Measurements from ENCODE around the gene RANGRF.

The RANGRF gene

GRCh38 chr17:8282345-8282744 is 6.1 kb upstream of the RANGRF start:
- Histone ChIP-seq H3K36me3 (ENCODE audit: control insufficient read depth, insufficient read depth, low read length) (no peaks in the 10 kb centered on the region), H3K4me2 (ENCODE audit: low read length) (no peak overlapping the region), H3K27me3 (ENCODE audit: control insufficient read depth, insufficient read depth, low read length) (no peaks in the 10 kb centered on the region), H3K79me2 (no peaks in the 10 kb centered on the region), H2AFZ (no peak overlapping the region), H3K9ac (no peak overlapping the region), H3K4me3 (ENCODE audit: low read depth, low read length) (no peak overlapping the region), H3K4me1 (no peaks in the 10 kb centered on the region), H3K27ac (no peak overlapping the region), H3K9me3 (ENCODE audit: control insufficient read depth, low read length) (no peaks in the 10 kb centered on the region)
- no peak for TF ChIP-seq CTCF (IDR thresholded peaks at IDR 0.05)

- Histone ChIP-seq H3K4me3 (ENCODE audit: low read depth, low read length) (no peak overlapping the region), H3K4me2 (ENCODE audit: low read length) (no peak overlapping the region), H3K27ac (no peak overlapping the region), H3K9ac (no peak overlapping the region), H3K27me3 (ENCODE audit: control insufficient read depth, insufficient read depth, low read length) (no peaks in the 10 kb centered on the region), H3K36me3 (ENCODE audit: control insufficient read depth, insufficient read depth, low read length) (no peaks in the 10 kb centered on the region), H3K79me2 (no peaks in the 10 kb centered on the region), H3K9me3 (ENCODE audit: control insufficient read depth, low read length) (no peaks in the 10 kb centered on the region), H3K4me1 (peaks cover 4% of the 10 kb centered on the region), H2AFZ (no peak overlapping the region)
- no peak for TF ChIP-seq CTCF (IDR thresholded peaks at IDR 0.05)
Measured at GRCh38 chr17:8283356-8283755, 5.1 kb upstream of the RANGRF start.

DNA sequence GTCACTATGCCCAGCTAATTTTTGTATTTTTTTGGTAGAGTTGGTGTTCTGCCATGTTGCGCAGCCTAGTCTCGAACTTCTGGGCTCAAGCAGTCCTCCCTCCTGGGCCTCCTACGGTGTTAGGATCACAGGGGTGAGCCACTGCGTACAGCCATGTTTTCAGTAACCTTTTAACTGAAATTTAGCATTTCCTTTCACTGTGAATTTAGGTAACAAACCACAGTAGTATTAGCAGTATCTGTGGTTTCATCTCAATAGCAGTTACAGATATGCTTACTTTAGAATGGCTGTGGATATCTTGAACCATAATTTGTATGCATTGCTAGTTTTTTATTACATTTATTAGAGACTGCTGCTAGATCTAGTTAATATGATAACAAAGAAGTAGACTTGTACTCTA is 4.3 kb upstream of the RANGRF start:
- no peak for TF ChIP-seq CTCF (IDR thresholded peaks at IDR 0.05)
- H3K4me3 ChIP-seq (ENCODE audit: low read depth, low read length) = no peak overlapping the region

DNA sequence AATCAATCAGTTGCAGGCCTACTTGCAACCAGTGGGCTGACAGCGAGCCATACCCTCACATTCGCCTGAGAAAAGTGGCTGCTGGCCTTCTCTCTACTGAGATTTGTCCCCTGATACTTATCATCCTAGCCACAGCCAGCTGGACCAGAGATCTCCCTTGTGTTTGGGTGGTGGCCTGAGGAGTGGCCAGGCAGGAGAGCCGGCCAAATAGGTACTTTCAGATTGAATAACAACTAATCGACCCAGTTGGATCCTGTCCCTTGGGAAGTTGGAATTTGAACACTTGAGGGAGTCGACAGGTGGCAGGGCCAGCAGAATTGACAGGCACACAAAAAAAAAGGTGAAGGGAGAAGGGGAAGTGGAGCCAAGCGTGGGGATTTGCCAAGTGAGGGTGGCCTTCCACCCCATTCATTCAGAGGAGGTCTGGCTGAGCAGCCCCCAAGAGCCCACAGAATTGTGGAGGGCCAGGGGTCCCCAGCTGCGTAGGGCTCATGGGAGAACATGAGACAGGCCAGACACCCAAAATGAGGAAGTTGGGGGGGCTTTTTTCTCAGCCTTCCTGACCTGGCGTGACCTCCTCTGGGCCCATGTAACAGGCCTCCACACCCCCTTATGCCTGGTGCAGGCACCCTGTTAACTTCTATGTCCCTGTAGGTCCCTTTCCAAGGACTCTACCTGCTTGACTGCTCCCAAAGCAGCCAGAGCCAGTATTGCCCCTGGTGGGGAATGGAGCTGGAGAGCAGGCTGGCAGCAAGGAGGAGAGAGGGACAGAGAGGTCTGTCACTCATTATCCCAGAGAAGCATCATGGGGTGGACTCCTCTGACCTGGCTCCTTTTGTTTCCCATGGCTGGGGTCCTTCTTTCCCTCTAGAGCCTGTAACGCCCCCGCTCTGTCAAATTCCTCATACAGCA is 2.9 kb upstream of the RANGRF start:
- Histone ChIP-seq H3K79me2 (no peaks in the 10 kb centered on the region), H3K4me2 (ENCODE audit: low read length) (no peak overlapping the region), H3K4me1 (peaks cover 4% of the 10 kb centered on the region), H3K4me3 (ENCODE audit: low read depth, low read length) (no peak overlapping the region), H3K36me3 (ENCODE audit: control insufficient read depth, insufficient read depth, low read length) (no peaks in the 10 kb centered on the region), H3K27ac (no peak overlapping the region), H3K9ac (no peak overlapping the region), H2AFZ (no peak overlapping the region), H3K27me3 (ENCODE audit: control insufficient read depth, insufficient read depth, low read length) (no peaks in the 10 kb centered on the region), H3K9me3 (ENCODE audit: control insufficient read depth, low read length) (no peaks in the 10 kb centered on the region)
- no peak for TF ChIP-seq CTCF (IDR thresholded peaks at IDR 0.05)

More for the DNA sequence above, 4.3 kb upstream of the RANGRF start:
- Histone ChIP-seq H2AFZ (no peak overlapping the region), H3K4me2 (ENCODE audit: low read length) (no peak overlapping the region), H3K4me1 (peaks cover 4% of the 10 kb centered on the region), H3K79me2 (no peaks in the 10 kb centered on the region), H3K27me3 (ENCODE audit: control insufficient read depth, insufficient read depth, low read length) (no peaks in the 10 kb centered on the region), H3K27ac (no peak overlapping the region), H3K9me3 (ENCODE audit: control insufficient read depth, low read length) (no peaks in the 10 kb centered on the region), H3K9ac (no peak overlapping the region), H3K36me3 (ENCODE audit: control insufficient read depth, insufficient read depth, low read length) (no peaks in the 10 kb centered on the region)
